Upper lobe of left lung (tissue), 4 donors: Measurements from ENCODE around the gene TDRD12.
"Not testable (repeated sequence)": the region's sequence is repeated elsewhere in the genome, so short reads cannot be mapped to it uniquely, and the experiment has no call there.

Experiments
- CTCF ChIP-seq, 6 experiments: fragments of 450-650 bp in 4 of 6; fragments of 200-600 bp in 2 of 6; sonication (generic) in 2 of 6; IDR thresholded peaks; one replicate each; pipeline ENCODE4 v1.5.1; 2016 to 2019; ENCODE audit warnings: antibody characterized with exemption in 6 of 6
- POLR2AphosphoS5 ChIP-seq, 2 donors: sonication (generic); formaldehyde crosslinking; IDR thresholded peaks; one replicate each; pipeline ENCODE4 v1.5.1; 2017; ENCODE audit warnings: antibody characterized with exemption in 2 of 2

GRCh38 chr19:32782089-32782488 lies 62.5 kb downstream of the TDRD12 start:
- not testable (repeated sequence) for TF ChIP-seq CTCF, POLR2AphosphoS5 (IDR thresholded peaks at IDR 0.05)
